Measurements from ENCODE around the gene BRCA2.

BRCA2 gene

DNA sequence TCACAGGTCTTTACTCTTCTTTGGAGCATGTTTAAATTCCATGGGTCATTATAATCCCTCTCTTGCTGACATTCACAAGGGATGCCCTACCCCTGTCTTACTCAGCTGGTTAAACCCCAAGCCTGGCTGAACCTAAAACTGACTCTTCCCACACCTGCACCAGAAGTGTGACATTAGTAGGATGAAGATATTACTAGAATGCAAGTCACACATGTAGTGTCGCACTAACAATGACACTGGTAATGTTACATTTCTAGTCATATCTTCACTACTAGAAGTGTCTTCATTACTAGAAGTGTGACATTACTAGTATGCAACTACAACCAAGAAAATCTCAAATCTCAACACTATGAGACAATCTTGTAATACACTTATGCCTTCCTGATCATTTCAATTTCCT is 14.4 kb upstream of the BRCA2 start:
- no peak overlapping the region for H3K27ac ChIP-seq
- no peak for TF ChIP-seq ZFX (IDR thresholded peaks at IDR 0.05)
- TF ChIP-seq, protein P1, sequence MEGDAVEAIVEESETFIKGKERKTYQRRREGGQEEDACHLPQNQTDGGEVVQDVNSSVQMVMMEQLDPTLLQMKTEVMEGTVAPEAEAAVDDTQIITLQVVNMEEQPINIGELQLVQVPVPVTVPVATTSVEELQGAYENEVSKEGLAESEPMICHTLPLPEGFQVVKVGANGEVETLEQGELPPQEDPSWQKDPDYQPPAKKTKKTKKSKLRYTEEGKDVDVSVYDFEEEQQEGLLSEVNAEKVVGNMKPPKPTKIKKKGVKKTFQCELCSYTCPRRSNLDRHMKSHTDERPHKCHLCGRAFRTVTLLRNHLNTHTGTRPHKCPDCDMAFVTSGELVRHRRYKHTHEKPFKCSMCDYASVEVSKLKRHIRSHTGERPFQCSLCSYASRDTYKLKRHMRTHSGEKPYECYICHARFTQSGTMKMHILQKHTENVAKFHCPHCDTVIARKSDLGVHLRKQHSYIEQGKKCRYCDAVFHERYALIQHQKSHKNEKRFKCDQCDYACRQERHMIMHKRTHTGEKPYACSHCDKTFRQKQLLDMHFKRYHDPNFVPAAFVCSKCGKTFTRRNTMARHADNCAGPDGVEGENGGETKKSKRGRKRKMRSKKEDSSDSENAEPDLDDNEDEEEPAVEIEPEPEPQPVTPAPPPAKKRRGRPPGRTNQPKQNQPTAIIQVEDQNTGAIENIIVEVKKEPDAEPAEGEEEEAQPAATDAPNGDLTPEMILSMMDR (conservative IDR thresholded peaks at IDR 0.05): no peak

DNA sequence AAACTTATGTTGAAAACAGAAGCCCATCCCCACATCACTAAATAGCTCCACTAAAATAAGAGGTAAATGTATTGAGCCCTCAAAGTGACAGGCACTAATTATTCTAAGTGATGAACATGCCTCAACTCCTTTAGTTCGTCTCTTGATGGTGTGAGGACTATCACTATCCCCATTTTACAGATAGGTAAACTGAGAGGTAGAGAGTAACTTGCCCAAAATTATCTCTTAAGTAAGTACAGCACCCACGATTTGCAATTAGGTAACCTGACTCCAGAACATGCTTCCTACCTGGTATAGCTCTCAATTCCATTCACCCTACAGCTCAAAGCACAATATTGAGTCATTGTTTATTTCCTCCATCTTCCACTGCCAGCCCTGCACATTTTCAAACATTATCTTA is 12.8 kb upstream of the BRCA2 start:
- TF ChIP-seq ZFX (IDR thresholded peaks at IDR 0.05): no peak
- TF ChIP-seq, protein P1 (conservative IDR thresholded peaks at IDR 0.05): no peak
- no peak overlapping the region for H3K27ac ChIP-seq

DNA sequence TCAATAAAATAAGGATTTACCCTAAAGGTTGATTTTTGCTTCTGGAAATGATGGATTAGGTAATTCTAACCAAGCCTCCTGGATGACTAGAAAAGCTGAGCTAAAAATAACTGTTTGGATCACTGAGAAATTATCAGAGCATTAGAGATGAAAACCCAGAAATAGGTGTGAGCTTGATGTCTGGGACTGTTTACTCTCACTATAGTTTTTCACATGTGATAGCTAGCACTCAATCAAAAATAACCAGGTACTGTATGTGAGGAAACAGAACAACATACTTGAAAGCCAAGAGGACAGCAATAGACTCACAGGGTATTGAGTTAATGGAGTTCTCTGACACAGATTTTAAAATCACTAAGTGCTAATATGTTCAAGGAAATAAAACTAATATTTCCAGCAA is 9.7 kb upstream of the BRCA2 start:
- H3K27ac ChIP-seq: no peak overlapping the region
- no peak for TF ChIP-seq ZFX (IDR thresholded peaks at IDR 0.05)
- TF ChIP-seq, protein P1 (conservative IDR thresholded peaks at IDR 0.05): no peak

DNA sequence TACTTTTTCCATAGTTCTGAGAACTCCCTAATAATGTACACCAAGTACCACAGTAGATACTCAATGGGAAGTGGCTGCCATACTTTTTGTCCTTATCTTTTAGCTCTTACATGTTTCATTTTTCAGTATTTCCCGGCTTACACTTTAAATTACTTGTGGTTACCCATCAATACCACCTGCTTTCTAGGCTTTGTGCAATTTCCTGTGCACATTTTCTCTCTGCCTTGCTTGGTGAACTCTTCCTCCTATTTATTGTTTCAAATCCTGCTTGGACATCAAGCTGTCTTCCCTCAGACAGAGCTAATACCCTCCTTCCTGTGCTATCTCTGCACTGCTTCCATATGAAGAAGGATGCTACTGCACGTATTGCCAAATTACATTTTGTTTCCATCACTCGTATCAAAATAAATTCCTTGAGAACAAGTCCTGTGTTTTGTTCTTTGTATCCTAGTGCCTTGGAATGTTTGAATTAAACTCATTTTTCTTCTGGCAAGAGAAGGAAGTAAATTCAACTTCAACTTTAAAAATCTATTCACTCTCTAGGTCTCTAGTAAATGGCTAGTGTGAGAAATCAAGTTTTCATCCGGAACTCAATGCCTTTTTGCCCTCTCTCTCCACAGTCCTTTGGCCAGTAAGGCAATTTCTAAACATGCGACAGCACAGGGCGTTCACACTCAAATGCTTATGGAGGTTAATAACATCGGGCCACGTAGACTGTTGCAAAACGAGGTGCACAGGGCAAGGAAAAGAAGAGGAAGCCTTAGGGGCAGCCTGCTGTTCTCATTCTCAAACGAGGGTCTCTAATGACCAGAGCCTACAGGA is 5.8 kb upstream of the BRCA2 start:
- TF ChIP-seq ZFX (IDR thresholded peaks at IDR 0.05): no peak
- TF ChIP-seq, protein P1 (conservative IDR thresholded peaks at IDR 0.05): no peak
- H3K27ac ChIP-seq: no peak overlapping the region

DNA sequence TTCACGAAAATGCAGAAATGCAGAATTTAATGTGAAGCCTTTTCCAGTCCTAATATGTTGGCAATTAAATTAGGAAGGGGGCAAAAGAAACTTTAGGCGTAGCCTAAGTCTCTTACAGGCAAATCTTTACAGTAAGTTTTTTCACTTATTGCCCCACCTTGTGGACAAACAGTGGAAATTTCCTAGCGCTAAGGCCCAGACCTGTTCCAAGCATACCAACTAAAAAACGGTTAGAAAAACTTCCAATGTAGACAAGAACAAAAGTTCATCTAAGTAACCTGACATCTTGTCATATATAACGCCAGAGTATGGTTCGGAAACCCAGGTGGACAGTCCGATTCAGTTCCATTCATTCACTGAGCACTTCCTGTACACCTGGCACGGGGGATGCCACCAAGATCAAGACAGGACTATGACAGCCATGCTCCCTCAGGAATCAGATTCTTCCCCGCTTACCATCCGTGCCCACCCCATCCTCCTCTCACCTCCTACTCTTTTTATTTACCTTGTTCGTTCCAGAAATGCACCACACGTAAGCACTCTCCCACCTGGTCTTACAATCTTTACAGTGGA is 5.1 kb upstream of the BRCA2 start:
- H3K27ac ChIP-seq: no peak overlapping the region
- TF ChIP-seq, protein P1 (conservative IDR thresholded peaks at IDR 0.05): peak; percentile 96
- TF ChIP-seq ZFX (IDR thresholded peaks at IDR 0.05): no peak

DNA sequence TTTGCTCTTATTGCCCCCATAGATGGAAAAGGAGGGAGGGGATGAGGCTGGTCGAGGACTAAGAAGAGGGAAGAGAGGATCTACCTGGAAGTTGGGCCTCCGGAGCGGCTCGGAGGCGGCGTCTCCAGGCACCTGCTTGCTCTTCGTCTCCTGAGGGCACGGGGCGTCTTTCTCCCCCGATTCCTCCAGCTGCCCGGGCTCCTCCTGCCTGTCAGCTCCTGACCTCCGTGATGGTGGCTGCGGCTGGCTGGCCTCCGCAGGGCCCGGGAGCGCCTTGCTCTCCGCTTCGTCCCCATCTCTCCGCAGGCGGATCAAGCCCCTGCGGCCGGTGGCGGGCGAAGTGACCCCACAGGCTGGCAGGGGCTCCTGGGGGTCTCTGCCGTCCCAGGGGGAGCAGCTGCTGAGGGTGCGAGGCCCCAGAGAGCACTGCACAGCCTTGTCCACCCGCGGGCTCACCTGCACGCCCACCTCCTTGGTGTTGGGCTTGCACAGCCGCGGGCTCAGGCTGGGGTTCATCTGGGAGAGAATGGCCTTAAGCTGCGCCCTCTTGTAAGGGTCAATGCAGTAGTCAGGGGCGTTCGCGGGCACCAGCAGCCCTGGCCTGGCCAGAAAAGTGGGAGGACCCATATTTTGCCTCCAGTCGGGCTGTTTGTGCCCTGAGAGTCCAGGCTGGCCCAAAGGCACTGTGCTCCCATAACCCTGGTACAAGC is 4.0 kb upstream of the BRCA2 start:
- TF ChIP-seq, protein P1 (conservative IDR thresholded peaks at IDR 0.05): no peak
- TF ChIP-seq ZFX (IDR thresholded peaks at IDR 0.05): no peak
- H3K27ac ChIP-seq: no peak overlapping the region
